HG03520 (cell line): ENCODE data around the gene JSRP1.

ENCODE experiments used
- ATAC-seq: cut with Tn5 transposase; IDR thresholded peaks from one replicate; pipeline ENCODE4 v1.9.1; 2021; ENCODE audit warnings: mild to moderate bottlenecking, moderate library complexity; ENCODE audit not compliant: unreplicated experiment

The JSRP1 gene

DNA sequence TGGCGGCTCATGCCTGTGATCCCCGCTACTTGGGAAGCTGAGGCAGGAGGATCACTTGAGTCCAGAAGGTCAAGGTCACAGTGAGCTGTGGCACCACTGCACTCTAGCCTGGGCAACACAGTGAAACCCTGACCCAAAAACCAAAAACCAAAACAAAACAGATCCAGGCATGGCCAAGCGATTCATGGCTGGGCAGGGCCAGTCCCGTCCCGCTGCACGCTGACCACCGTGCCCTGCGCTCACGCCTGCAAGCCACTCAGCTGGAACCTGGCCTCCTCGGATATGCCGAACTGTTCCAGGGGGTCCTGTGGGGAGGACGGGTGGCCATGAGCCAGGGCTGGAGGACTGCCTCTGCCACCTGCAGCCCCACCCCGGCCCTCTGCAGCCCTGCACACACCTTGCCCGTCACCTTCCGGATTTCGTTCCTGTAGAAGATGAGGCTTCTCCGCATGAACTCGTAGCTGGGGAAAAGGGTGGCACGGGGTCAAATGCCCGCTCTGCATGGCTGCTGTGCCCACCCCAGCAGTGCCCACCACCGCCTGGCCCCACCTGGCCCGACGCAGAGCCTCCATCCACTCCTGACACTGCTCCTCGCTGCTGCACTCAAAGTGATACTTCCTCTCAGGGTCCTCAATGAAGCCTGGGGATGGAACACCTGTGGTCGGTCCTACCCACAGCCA lies 22.5 kb downstream of the JSRP1 start:
- ATAC-seq: no peak

DNA sequence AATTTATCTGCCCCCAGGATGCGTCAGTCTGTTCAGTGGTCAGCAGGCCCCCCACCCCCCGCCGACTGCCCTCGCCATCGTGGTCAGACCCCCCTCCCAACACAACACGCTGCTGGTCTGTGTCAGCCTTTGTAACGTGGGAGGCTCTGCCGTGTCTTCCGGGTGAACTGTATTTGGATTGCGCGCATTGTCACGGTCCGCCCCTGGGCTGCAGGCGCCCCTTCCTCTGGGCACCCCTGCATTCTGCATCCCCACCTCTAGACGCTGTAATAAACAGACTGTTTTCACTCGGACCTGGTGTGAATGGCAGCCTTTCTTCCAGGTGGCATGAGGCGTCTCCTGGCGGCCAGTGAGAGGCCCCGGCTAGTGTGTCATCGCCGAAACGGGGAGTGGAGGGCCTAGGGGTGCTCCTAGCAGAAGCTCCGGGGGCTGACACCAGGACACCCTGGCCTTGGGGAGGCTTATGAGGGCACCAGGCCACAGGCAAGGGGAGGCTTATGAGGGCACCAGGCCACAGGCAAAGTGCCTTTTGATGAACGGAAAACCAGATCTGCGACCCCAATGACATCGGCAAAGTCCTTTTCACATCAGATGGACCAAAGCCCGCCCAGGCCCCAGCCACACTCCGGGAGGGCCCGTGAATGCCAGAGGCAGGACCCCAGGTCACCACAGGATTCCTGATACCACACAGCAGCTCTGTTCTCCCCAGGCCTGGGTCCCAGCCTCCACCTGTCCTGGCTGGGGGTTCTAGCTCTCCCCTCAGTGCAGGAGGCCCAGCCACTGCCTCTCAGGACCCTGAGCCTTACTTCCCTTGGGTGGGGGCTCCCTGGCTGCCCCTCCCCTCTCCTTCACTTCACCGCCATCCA lies 23.7 kb downstream of the JSRP1 start:
- no peak for ATAC-seq

DNA sequence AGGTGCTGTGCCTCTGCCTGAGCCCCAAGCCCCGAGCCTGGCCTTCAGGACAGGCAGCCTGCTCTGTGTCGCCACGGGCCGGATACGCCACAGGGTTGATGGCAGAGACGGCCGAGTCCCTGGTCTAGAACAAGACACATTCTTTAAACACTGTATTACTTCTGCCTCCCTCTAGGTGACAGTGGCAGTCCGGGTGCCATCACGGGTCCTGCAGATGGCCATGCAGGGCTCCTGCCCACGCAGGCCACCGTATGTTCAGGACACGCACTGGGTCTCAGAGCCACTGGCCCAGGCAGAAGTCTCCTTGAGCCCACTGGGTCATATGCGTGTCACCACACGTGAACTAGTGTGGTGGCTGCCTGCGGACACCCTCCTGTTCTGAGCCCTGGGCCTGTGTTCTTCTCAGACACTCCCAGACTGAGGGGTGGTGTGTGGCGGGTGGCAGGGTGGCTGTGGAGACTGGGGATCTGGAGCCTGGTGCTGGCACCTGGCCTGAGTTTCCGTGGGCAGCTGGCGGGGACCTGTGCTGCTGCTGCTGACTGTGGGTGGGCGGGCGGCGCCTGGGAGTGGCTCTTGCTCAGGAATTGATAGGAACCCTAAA lies 24.5 kb downstream of the JSRP1 start:
- no peak for ATAC-seq

DNA sequence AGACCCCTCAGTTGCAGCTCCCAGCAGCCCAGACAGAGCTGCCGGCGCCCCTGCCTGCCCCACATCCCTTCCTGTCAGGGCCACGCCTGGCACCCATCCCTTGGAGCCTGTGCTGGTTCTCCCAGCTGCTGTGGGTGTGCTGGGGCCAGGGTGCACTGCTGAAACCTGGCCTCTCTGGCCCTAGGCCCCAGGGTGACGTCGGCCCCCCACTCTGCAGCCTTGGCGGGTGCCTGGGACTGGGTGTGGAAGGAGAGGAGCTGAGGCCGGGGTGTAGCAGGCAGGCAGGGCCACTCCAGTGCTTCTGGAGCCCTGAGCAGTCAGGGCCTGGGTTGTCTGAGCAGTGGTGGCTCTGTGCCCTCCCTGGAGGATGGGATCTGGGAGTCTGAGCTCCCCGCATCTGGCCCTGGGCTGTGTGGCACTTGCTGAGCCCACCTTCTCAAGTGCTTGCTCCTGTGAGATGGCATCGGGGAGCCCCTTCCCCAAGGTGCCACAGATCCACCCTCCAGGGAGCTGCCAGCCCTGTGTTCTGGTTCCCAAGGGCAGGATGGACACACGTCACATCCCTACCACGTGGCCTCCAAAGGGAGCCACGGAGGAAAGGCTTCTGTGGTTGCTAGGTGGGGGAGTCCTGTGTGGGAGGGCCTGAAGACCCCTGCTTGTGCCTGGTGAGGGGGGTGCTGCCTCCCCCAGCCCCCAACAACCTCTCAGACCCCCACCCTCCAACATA lies 25.2 kb downstream of the JSRP1 start:
- ATAC-seq: no peak

DNA sequence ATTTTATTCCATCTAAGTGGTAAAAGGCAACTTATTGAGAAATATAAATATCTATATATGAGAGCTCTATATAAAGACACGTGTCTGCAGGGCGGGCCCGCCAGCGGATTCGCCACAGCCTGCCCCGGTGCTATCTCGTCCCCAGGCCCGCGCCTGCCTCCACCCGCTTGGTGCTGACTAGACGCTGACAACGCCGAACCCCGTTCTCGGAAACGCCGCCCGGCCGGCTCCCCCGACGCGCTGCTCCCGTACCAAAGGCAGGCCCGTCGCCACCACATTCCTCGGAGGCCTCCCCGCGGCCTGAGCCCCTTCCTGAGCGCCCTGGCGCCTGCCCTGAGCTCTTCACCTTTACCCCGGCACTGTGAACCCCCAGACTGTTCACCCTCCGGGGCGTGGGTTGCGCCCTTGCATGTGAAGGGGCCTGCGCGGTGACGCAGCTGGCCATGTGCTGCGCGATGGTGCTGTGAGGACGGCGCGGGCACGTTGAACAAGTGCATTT lies 26.1 kb downstream of the JSRP1 start:
- ATAC-seq: no peak

DNA sequence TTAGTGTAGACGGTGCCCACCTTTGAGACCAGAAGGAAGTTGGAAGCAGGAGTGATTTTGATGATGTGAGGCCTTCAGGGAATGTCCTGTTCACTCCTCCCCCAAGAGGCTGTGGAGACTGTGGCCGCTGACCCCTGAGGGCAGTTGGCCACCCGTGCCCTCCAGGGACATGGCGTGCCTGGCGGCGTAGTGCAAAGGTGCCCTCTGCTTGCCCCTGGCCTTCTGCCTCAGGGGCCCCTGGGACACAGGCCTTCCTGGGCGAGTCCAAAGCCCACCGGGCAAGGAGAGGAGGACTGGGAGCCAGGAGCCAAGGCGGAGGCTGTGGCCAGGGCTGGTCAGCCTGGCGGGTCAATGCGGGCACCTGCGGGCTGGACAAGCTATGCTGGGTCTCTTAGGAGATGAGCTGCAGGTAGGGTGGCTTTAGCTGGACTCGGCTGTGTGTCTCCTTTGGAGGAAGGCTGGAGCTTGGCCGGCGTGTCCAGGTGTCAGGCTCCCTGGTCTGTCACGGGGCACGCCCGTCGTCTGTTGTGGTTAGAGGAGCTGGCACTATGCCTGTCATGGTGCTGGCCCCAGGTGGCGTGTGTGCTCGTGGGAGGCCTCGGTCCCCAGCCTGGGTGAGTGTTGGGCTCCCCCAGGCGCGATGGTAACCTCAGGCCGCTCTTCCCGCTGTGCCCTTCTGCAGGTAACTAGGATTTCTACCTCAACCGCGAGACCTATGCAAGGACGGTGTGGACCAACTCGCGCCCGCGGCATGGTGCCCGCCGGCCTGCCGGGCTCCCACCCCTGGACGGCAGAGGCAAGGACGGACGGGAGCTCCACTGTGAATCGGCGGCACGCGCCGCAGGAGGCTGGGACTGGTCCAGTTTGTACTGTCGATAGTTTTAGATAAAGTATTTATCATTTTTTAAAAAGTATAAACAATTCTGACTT lies 26.8 kb downstream of the JSRP1 start:
- ATAC-seq: no peak

DNA sequence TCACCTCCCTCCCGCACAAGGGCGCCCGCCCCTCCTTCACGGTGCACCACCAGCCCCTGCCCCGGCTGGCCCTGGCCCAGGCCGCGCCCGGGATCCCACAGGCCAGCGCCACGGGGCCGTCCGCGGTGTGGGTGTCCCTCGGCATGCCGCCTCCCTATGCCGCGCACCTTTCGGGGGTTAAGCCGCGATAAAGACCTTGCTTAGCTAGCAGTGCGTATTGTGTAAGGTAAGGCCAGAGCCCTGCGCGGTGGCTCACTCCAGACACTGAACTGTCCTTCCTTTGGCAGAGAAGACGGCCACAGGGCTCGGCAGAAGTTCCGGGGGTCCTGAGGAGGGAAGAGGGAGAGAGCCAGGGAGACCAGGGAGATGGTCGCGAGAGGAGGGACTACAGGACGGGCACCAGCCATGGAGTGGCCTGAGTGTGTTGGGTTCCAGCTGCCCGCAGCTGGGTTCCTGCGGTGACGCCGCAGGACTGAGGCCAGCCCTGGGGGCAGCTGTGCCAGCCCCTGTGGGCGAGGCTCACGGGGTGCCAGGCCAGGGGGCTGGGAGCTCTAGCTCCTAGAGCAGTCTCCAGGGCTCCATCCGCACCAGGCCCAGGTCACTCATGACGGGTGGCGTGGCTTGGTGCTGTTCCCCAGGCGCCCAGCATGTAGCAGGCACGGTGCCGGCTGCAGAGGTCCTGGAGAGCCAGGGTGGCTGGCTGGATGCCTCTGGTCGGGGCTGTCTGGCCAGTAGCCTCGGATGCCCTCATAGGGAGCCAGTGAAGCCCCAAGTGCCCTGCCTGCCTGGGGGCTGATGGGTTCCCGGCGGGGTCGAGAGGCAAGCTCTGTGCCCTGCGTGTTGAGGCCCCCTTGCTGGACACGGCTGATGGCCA lies 27.8 kb downstream of the JSRP1 start:
- ATAC-seq: no peak

DNA sequence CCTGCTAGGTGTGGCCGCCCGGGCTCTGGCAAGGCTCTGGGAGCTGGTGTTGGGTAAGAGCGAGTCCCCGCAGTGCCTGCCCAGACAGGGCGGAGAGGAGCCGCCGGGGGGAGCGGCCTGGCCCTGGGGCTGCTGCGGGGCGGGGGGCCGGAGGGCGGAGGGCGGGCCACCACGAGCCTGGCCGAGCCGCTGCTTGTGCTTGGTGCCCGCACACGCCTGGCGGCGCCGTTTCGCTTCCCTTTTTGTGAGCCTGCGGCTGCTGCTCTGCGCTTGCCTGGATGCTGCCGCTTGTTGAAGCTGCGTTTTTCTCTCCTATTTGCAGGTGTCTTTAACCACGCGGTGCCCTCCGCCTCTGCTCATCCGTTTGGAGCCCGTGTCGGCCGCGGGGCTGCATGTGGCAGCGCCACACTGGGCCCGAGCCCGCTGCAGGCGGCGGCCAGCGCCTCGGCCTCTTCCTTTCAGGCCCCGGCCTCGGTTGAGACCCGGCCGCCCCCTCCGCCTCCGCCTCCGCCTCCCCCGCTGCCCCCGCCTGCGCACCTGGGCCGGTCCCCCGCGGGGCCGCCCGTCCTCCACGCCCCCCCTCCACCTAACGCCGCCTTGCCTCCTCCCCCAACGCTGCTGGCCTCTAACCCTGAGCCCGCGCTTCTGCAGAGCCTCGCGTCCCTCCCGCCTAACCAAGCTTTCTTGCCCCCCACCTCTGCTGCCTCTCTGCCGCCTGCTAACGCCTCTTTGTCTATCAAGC lies 28.6 kb downstream of the JSRP1 start:
- no peak for ATAC-seq

DNA sequence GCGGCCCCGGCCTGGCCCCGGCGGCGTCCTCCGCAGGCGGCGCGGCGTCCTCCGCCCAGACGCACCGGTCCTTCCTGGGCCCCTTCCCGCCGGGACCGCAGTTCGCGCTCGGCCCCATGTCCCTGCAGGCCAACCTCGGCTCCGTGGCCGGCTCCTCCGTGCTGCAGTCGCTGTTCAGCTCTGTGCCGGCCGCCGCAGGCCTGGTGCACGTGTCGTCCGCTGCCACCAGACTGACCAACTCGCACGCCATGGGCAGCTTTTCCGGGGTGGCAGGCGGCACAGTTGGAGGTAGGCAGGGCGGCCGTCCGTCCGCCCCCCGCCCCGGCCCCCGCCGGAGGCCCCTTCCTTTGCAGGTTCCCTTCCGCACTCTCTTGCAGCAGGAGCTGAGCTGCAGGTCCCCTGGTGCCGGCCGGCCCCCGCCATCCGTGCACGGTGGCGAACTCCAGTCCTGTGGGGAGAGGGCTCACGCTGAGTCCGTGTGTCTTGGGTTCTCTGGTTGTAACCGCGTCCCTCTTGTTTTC lies 29.3 kb downstream of the JSRP1 start:
- no peak for ATAC-seq

DNA sequence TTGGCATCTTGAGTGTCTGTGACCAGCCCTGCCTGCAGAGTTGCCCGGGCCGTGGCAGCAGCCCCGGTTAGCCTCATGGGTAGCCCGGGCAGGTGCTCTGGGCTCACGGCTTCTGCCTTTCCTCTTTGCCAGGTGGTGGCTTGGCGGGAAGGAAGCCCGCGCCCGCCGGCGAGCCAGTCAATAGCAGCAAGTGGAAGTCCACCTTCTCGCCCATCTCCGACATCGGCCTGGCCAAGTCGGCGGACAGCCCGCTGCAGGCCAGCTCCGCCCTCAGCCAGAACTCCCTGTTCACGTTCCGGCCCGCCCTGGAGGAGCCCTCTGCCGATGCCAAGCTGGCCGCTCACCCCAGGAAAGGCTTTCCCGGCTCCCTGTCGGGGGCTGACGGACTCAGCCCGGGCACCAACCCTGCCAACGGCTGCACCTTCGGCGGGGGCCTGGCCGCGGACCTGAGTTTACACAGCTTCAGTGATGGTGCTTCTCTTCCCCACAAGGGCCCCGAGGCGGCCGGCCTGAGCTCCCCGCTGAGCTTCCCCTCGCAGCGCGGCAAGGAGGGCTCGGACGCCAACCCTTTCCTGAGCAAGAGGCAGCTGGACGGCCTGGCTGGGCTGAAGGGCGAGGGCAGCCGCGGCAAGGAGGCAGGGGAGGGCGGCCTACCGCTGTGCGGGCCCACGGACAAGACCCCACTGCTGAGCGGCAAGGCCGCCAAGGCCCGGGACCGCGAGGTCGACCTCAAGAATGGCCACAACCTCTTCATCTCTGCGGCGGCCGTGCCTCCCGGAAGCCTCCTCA lies 30.0 kb downstream of the JSRP1 start:
- ATAC-seq: no peak

DNA sequence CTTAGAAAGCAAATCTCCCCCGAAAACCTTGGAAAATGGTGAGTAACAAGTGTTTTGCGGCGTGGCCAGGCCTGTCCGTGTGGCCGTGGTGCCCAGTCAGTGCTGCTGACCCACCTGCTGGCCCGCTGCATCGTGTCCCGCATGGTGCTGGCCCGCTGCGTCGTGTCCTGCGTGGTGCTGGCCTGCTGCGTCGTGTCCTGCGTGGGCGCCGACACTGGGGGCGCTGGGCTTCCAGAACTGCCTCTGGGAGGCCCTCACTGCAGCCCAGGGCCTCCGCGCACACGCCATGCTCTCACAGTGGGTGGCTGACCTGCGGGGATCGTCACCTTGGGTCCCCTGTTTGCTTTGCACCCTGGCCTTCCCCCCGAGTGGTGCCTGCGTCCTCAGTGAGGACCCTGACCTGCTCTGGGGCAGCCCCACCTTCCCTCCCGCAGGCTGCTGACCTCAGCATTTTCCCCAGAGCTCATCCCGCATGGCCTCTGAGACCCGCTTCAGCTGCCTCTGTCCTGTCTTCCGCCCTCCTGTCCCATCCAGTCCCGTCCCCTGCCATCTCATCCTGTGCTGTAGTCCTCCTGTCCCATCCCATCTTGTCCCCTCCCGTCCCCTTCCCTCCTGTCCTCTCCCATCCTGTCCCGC lies 30.7 kb downstream of the JSRP1 start:
- no peak for ATAC-seq

DNA sequence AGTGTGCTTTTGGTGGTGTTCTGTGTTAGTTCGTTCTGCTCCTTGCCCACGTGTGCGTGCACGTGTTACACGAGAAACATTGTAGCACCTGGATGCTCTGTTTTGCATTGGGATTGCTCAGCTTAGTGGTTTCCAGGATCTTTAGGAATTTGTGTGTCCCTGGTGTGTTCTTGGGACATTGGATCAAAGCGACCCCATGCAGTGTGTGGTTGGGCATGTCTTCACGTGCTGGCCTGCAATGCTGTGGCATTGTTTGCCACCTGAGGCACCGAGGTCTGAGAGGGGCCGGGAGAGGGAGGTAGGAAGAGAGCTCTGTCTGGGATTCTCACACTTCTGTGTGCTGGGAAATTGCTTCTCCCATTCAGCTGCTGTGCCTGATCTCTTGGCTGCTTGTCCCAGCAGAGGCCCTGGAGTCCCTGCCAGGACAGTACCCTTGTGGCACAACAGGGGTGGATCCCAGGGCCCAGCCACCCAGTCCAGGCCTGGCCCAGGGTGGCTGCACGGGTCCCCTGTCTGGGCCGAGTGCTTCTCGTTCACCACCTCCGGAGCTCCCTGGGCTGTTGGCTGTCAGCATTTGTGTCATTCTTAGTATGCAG lies 31.4 kb downstream of the JSRP1 start:
- ATAC-seq: no peak

DNA sequence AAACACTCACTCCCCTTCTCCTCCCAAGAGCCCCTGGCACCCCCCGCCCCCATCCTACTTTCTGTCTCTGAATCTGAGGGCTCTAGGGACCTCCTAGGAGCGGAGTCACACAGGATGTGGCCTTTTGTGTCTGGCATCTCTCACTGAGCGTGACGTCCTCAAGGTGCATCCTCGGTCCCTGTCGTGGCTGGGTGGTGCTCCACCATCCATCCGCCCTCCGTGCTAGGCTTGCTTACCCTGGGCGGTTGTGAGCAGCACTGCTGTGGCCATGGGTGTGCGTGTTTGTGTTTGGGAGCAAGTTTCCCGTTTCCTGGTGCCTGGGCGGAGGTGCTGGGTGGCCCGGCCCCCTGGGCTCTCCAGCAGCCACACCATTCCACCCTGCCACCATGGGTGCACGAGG lies 32.3 kb downstream of the JSRP1 start:
- ATAC-seq: no peak

DNA sequence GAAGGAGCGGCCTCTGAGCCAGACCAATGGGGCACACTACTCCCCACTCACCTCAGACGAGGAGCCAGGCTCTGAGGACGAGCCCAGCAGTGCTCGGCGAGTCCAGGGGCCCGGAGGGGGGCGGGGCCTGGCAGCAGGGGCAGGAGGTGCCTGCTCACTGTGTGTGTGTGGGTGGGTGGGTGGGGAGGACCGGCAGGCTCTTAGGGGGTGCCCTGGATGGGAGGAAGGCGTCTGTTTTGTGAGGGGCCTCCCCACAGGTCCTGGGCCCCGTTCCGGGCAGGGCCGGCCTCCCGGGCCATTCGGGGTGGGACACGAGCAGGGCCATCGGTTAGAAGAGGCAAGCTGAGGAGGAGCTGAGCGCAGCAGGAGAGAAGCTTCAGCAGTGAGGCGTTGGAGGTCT lies 32.8 kb downstream of the JSRP1 start:
- no peak for ATAC-seq

DNA sequence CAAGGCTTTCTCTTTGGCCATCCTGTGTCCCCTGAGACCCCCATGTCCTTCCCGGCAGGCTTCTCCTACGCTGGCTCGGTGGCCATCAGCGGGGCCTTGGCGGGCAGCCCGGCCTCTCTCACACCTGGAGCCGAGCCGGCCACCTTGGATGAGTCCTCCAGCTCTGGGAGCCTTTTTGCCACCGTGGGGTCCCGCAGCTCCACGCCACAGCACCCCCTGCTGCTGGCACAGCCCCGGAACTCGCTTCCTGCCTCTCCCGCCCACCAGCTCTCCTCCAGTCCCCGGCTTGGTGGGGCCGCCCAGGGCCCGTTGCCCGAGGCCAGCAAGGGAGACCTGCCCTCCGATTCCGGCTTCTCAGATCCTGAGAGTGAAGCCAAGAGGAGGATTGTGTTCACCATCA lies 34.3 kb downstream of the JSRP1 start:
- no peak for ATAC-seq

DNA sequence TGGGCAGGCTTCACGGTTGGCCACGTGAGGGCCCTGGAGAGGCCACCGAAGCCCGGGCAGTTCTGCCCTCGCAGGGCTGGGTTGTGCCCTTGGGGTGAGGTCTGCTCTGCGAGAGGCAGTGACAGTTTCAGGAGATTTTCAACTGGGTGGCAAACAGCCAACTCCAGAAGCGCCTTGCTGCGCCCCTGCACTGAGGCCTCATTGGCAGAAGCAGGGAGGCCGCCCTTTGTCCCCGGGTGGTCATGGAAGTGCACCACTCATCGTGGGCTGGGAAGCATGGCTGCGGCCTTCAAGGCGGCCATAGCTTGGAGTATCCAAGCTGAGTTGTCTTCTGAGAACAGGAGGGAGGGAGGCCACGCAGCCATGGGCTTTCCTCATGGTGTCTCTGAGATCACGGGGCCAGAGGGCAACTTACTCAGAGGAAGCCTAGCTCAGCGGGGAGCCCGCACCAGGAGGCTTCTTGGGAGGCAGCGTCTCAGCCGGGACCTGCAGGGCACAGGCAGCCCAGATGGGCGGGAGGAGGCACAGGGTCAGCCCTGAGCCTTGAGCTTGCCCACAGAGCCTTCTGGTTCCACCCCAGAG lies 34.9 kb downstream of the JSRP1 start:
- ATAC-seq: no peak
